ENCODE data around the gene EMC6.

EMC6 gene

DNA sequence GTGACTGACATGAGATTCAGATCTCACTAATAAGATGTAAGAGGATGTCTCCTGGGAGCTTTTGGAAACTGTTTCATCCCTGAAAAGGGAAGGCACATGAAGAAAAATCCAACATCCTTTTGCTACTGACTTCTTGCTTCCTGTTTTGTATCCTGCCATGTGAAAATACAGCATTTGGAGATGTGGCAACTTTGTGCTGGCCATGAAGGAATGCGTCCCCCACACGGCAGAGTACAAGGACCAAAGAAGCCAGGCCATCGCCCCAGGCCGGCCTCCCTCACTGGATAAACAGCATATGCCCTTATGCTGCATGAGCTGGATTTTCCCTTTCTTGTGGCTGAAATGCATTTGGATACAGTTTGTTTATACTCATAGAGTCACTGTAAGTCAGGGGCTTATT, 49.6 kb downstream of the EMC6 start:
- no peak overlapping the region for H3K4me3 ChIP-seq (IDR thresholded peaks at IDR 0.05; ENCODE audit: insufficient read depth, low read depth, low read length)
- peaks cover 7% of the 10 kb centered on the region for H3K4me1 ChIP-seq (ENCODE audit: low read depth, poor library complexity, severe bottlenecking)
- no peak overlapping the region for H3K4me2 ChIP-seq
- no peak for TF ChIP-seq CTCF (conservative IDR thresholded peaks at IDR 0.05; ENCODE audit: low read depth, low read length)
- H2AFZ ChIP-seq (ENCODE audit: low read depth): no peak overlapping the region
- H3K27ac ChIP-seq: no peak overlapping the region
- H3K9ac ChIP-seq: no peak overlapping the region
- H4K20me1 ChIP-seq (ENCODE audit: insufficient read depth): no peaks in the 10 kb centered on the region
- H3K79me2 ChIP-seq (ENCODE audit: insufficient read depth, low read depth): peaks cover 8% of the 10 kb centered on the region
- no peaks in the 10 kb centered on the region for H3K36me3 ChIP-seq (ENCODE audit: insufficient read depth)
- H3K27me3 ChIP-seq (ENCODE audit: insufficient read depth, low read depth): no peaks in the 10 kb centered on the region

DNA sequence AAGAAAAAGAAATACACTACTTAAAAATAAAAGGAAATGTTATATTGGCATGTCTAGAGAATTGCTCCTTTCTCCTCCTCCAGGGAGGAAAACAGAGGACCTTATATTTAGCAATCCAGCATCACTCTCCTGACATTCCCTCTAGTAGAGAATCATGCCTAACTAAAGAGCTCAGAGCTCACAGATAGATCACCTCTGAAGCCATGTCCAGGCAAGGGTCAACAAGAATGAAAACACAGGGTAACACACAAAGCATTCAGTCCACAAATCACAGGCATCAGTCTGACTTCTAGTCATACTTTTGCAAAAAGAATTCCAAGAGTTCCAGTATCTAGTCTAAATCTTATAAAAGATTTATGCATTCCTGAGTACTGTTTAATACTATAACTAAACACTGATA, 50.7 kb downstream of the EMC6 start:
- Histone ChIP-seq H3K4me3 (IDR thresholded peaks at IDR 0.05; ENCODE audit: insufficient read depth, low read depth, low read length) (no peak overlapping the region), H3K79me2 (ENCODE audit: insufficient read depth, low read depth) (peaks cover 10% of the 10 kb centered on the region), H3K4me2 (no peak overlapping the region), H3K27me3 (ENCODE audit: insufficient read depth, low read depth) (no peaks in the 10 kb centered on the region), H4K20me1 (ENCODE audit: insufficient read depth) (no peaks in the 10 kb centered on the region), H3K9ac (no peak overlapping the region), H3K36me3 (ENCODE audit: insufficient read depth) (no peaks in the 10 kb centered on the region), H2AFZ (ENCODE audit: low read depth) (no peak overlapping the region), H3K4me1 (ENCODE audit: low read depth, poor library complexity, severe bottlenecking) (peaks cover 7% of the 10 kb centered on the region), H3K27ac (no peak overlapping the region)
- no peak for TF ChIP-seq CTCF (conservative IDR thresholded peaks at IDR 0.05; ENCODE audit: low read depth, low read length)

Measured in KMS-11 (cell line).